ENCODE data around the gene VPS25. TPM values are rescaled to one million over a fixed set of nuclear protein-coding genes. Genes with fewer than 3 reads are reported as not detected.
"Not testable (repeated sequence)": the region's sequence is repeated elsewhere in the genome, so short reads cannot be mapped to it uniquely, and the experiment has no call there.

VPS25 gene
- polyA plus RNA-seq, 1 donor from 2014 or later: 133 TPM

- H3K27ac ChIP-seq (ENCODE audit: low read length); H4K20me1 ChIP-seq (ENCODE audit: insufficient read depth); H3K9me3 ChIP-seq (ENCODE audit: low read length); H3K27me3 ChIP-seq (ENCODE audit: insufficient read depth, low read depth, low read length); H3F3A ChIP-seq (ENCODE audit: insufficient read depth, low read length, poor library complexity, severe bottlenecking); H3K4me3 ChIP-seq (ENCODE audit: low read length); H3K9ac ChIP-seq (ENCODE audit: low read length); H3K79me2 ChIP-seq (replicated peaks; ENCODE audit: insufficient read depth, low read length); H3K36me3 ChIP-seq (ENCODE audit: insufficient read depth, low read length); H3K4me2 ChIP-seq (ENCODE audit: low read length); H3K9me2 ChIP-seq (ENCODE audit: insufficient read depth, low read length); H2AFZ ChIP-seq (ENCODE audit: low read depth, low read length): not testable (repeated sequence)
Observed at GRCh38 chr17:42769964-42770363, 3.3 kb upstream of the VPS25 start.

DNA sequence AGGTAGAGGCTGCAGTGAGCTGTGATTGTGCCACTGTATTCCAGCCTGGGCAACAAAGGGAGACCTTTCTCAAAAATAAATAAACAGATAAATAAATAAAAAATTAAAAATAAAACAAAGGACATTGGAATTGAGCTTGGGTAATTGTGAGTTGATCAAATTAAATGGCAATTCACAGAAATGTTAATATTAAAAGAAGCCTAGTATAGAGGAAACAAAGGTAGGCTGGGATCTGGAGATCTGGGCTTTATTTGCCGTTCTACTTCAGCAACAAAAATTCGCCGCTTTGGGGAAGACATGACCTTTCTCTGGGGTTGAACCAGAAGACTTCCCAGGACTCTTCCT, 332 bp upstream of the VPS25 start:
- Histone ChIP-seq H3K9ac (ENCODE audit: low read length) (peak overlapping the region; percentile 88), H3K4me2 (ENCODE audit: low read length) (peak overlapping the region; percentile 74), H3K4me3 (ENCODE audit: low read length) (peak overlapping the region; percentile 84), H3K79me2 (replicated peaks; ENCODE audit: insufficient read depth, low read length) (no peaks in the 10 kb centered on the region), H3K9me3 (ENCODE audit: low read length) (no peaks in the 10 kb centered on the region), H3F3A (ENCODE audit: insufficient read depth, low read length, poor library complexity, severe bottlenecking) (no peaks in the 10 kb centered on the region), H3K27me3 (ENCODE audit: insufficient read depth, low read depth, low read length) (no peaks in the 10 kb centered on the region), H3K36me3 (ENCODE audit: insufficient read depth, low read length) (no peaks in the 10 kb centered on the region), H3K27ac (ENCODE audit: low read length) (peak overlapping the region; percentile 73), H4K20me1 (ENCODE audit: insufficient read depth) (no peaks in the 10 kb centered on the region), H3K9me2 (ENCODE audit: insufficient read depth, low read length) (no peaks in the 10 kb centered on the region), H2AFZ (ENCODE audit: low read depth, low read length) (peak overlapping the region; percentile 95)
- TF ChIP-seq EP300 (conservative IDR thresholded peaks at IDR 0.05; ENCODE audit: poor library complexity, severe bottlenecking): no peak
- no peak for TF ChIP-seq CTCF (IDR thresholded peaks at IDR 0.05; ENCODE audit: poor library complexity, severe bottlenecking)
- TF ChIP-seq, protein P1, sequence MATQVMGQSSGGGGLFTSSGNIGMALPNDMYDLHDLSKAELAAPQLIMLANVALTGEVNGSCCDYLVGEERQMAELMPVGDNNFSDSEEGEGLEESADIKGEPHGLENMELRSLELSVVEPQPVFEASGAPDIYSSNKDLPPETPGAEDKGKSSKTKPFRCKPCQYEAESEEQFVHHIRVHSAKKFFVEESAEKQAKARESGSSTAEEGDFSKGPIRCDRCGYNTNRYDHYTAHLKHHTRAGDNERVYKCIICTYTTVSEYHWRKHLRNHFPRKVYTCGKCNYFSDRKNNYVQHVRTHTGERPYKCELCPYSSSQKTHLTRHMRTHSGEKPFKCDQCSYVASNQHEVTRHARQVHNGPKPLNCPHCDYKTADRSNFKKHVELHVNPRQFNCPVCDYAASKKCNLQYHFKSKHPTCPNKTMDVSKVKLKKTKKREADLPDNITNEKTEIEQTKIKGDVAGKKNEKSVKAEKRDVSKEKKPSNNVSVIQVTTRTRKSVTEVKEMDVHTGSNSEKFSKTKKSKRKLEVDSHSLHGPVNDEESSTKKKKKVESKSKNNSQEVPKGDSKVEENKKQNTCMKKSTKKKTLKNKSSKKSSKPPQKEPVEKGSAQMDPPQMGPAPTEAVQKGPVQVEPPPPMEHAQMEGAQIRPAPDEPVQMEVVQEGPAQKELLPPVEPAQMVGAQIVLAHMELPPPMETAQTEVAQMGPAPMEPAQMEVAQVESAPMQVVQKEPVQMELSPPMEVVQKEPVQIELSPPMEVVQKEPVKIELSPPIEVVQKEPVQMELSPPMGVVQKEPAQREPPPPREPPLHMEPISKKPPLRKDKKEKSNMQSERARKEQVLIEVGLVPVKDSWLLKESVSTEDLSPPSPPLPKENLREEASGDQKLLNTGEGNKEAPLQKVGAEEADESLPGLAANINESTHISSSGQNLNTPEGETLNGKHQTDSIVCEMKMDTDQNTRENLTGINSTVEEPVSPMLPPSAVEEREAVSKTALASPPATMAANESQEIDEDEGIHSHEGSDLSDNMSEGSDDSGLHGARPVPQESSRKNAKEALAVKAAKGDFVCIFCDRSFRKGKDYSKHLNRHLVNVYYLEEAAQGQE (IDR thresholded peaks at IDR 0.05; ENCODE audit: borderline replicate concordance): no peak

DNA sequence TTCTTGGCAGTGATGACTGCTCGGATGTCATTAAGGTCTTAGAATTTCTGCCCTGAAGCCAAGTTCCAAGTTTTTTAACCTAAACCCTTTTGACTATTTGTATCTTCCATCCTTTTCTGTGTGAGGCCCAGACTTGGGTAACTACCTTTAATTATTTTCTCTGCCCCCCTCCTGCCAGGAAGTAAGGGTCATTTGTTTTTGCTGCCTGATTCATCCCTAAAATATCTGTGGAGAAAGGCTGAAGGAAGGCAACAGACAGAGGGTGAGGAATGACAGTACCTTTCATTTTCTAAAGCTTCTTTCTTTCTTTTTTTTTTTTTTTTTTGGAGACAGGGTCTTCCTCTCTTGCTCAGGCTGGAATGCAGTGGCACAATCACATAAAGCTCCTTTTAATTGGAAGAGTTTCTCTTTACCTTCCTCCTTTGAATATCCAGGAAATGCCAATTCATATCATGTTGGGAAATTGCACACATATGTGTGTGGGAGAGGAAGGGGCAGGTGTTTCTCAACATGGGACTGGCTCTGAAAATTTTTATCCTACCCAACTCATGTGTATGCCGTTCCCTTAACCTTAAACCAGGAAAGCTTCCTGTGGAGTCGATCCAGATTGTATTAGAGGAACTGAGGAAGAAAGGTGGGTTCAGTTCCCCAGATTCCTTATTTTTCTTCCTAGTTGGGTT, 957 bp downstream of the VPS25 start:
- Histone ChIP-seq H3K27ac (ENCODE audit: low read length) (peak overlapping the region; percentile 73), H3K79me2 (replicated peaks; ENCODE audit: insufficient read depth, low read length) (no peaks in the 10 kb centered on the region), H3K4me3 (ENCODE audit: low read length) (peak overlapping the region; percentile 84), H3F3A (ENCODE audit: insufficient read depth, low read length, poor library complexity, severe bottlenecking) (no peaks in the 10 kb centered on the region), H3K9ac (ENCODE audit: low read length) (peak overlapping the region; percentile 88), H3K36me3 (ENCODE audit: insufficient read depth, low read length) (no peaks in the 10 kb centered on the region), H4K20me1 (ENCODE audit: insufficient read depth) (no peaks in the 10 kb centered on the region), H3K9me2 (ENCODE audit: insufficient read depth, low read length) (no peaks in the 10 kb centered on the region), H3K27me3 (ENCODE audit: insufficient read depth, low read depth, low read length) (no peaks in the 10 kb centered on the region), H2AFZ (ENCODE audit: low read depth, low read length) (peak overlapping the region; percentile 95), H3K9me3 (ENCODE audit: low read length) (no peaks in the 10 kb centered on the region), H3K4me2 (ENCODE audit: low read length) (peak overlapping the region; percentile 77)
- TF ChIP-seq TAF1 (IDR thresholded peaks at IDR 0.05; ENCODE audit: low read depth) (no peak), RAD21 (conservative IDR thresholded peaks at IDR 0.05) (no peak), POLR2AphosphoS5 (IDR thresholded peaks at IDR 0.05) (no peak), CTCF (IDR thresholded peaks at IDR 0.05; ENCODE audit: poor library complexity, severe bottlenecking) (no peak), SMC3 (conservative IDR thresholded peaks at IDR 0.05; ENCODE audit: poor library complexity) (no peak), EZH2 (IDR thresholded peaks at IDR 0.05; ENCODE audit: borderline replicate concordance, insufficient read depth, low read length, poor library complexity, severe bottlenecking) (no peak), EP300 (conservative IDR thresholded peaks at IDR 0.05; ENCODE audit: poor library complexity, severe bottlenecking) (no peak), MXI1 (conservative IDR thresholded peaks at IDR 0.05; ENCODE audit: poor library complexity, severe bottlenecking) (no peak)
- TF ChIP-seq, protein P1 (IDR thresholded peaks at IDR 0.05; ENCODE audit: borderline replicate concordance): no peak
